Endothelial cell of umbilical vein (primary cell): Measurements from ENCODE around the gene SH3TC1. TPM values are rescaled to one million over a fixed set of nuclear protein-coding genes. Genes with fewer than 3 reads are reported as not detected.

Source experiments
- BruUV-seq: library from RNA; stranded (reverse); fragments of 400-500 nt; replicated peaks from 2 replicates; lab custom pipeline; 2021; lab: Mats Ljungman, UMichigan
- CTCF ChIA-PET: fragments of 300-600, 350-600 bp; sonication (Branson Sonifier 250); formaldehyde crosslinking; loops from one replicate; lab custom pipeline; 2021; ENCODE audit warnings: antibody characterized with exemption, inconsistent platforms; lab: Charles Lee
- POLR2A ChIA-PET: fragments of 300-600, 350-600 bp; sonication (Branson Sonifier 250); formaldehyde crosslinking; loops from one replicate; lab custom pipeline; 2021; ENCODE audit warnings: antibody characterized with exemption, inconsistent platforms; lab: Charles Lee
- DNase-seq: peaks from one replicate; pipeline ENCODE4 v3.0.0-alpha.2; 2011; ENCODE audit warnings: low read depth, low spot score
- FAIRE-seq: peaks from 2 replicates; lab custom pipeline; 2011; peaks lifted over from hg19 to GRCh38; lab: Jason Lieb, UNC
- H2AFZ ChIP-seq: 2 replicates; pipeline ENCODE4 v1.6.0; 2012; ENCODE audit warnings: low read depth, low read length, control low read depth, inconsistent platforms
- H3K27ac ChIP-seq: 2 replicates; pipeline ENCODE4 v1.5.1; 2011; ENCODE audit warnings: low read depth, mild to moderate bottlenecking, control low read depth, low read length, moderate library complexity; ENCODE audit not compliant: insufficient read depth
- H3K27me3 ChIP-seq, 2 experiments: 2 replicates each; pipeline versions ENCODE4 v1.6.0 to v1.6.1; 2011; ENCODE audit warnings: low read length in 2 of 2, mixed read lengths in 1 of 2; ENCODE audit not compliant: control insufficient read depth in 2 of 2, insufficient read depth in 2 of 2
- H3K36me3 ChIP-seq, 2 experiments: 2 replicates in 1 of 2; 3 replicates in 1 of 2; pipeline ENCODE4 v1.5.1; 2011; ENCODE audit warnings: low read length in 2 of 2, mild to moderate bottlenecking in 1 of 2, moderate library complexity in 1 of 2; ENCODE audit not compliant: control insufficient read depth in 2 of 2, insufficient read depth in 2 of 2; ENCODE audit errors: extremely low read depth in 1 of 2
- H3K4me1 ChIP-seq: 3 replicates; pipeline ENCODE4 v1.5.1; 2011; ENCODE audit warnings: mild to moderate bottlenecking, low read length; ENCODE audit not compliant: control insufficient read depth, insufficient read depth; ENCODE audit errors: extremely low read depth
- H3K4me2 ChIP-seq: 2 replicates; pipeline ENCODE4 v1.6.1; 2011; ENCODE audit warnings: low read length, control low read depth, mixed read lengths; ENCODE audit not compliant: insufficient read depth
- H3K4me3 ChIP-seq, 3 experiments: fragments of 200-600 bp in 1 of 3; sonication (generic), shearing (Covaris generic) in 1 of 3; replicated peaks in 1 of 3; 2 replicates each; pipeline ENCODE4 v1.5.1; 2011 to 2016; ENCODE audit warnings: control low read depth in 3 of 3, low read length in 3 of 3, mild to moderate bottlenecking in 2 of 3, inconsistent platforms in 1 of 3, low read depth in 1 of 3, moderate library complexity in 1 of 3; ENCODE audit not compliant: insufficient read depth in 1 of 3
- H3K79me2 ChIP-seq: 2 replicates; pipeline ENCODE4 v1.6.0; 2012; ENCODE audit warnings: low read length, inconsistent platforms; ENCODE audit not compliant: control insufficient read depth, insufficient read depth
- H3K9ac ChIP-seq: replicated peaks from 2 replicates; pipeline ENCODE3; 2011; ENCODE audit warnings: low read length, control low read depth; ENCODE audit not compliant: insufficient read depth; ENCODE audit errors: extremely low read depth
- H3K9me1 ChIP-seq: replicated peaks from 3 replicates; pipeline ENCODE4 v1.6.0; 2011; ENCODE audit warnings: mild to moderate bottlenecking, low read length; ENCODE audit not compliant: control insufficient read depth, insufficient read depth; ENCODE audit errors: extremely low read depth
- H3K9me3 ChIP-seq: replicated peaks from 2 replicates; pipeline ENCODE4 v1.5.1; 2012; ENCODE audit warnings: low read length, inconsistent platforms; ENCODE audit not compliant: control insufficient read depth, insufficient read depth
- H4K20me1 ChIP-seq: replicated peaks from 2 replicates; pipeline ENCODE3; 2011; ENCODE audit warnings: mild to moderate bottlenecking, low read length; ENCODE audit not compliant: control insufficient read depth, insufficient read depth; ENCODE audit errors: extremely low read depth
- CTCF ChIP-seq, 2 donors: IDR thresholded peaks; 1 replicate in 1 of 2; 2 replicates in 1 of 2; pipeline ENCODE4 v1.5.1; 2011; ENCODE audit warnings: low read length in 2 of 2, mild to moderate bottlenecking in 2 of 2, moderate library complexity in 2 of 2, control low read depth in 1 of 2, inconsistent platforms in 1 of 2, low read depth in 1 of 2; ENCODE audit not compliant: insufficient read depth in 1 of 2; ENCODE audit errors: extremely low read depth in 1 of 2
- EZH2 ChIP-seq: IDR thresholded peaks from 2 replicates; pipeline ENCODE4 v1.6.1; 2012; ENCODE audit warnings: borderline replicate concordance, low read depth, mild to moderate bottlenecking, moderate library complexity, low read length, inconsistent platforms; ENCODE audit not compliant: severe bottlenecking
- FOS ChIP-seq: IDR thresholded peaks from 2 replicates; pipeline ENCODE4 v1.6.1; 2011; ENCODE audit warnings: mild to moderate bottlenecking, low read length, moderate library complexity, borderline replicate concordance; ENCODE audit not compliant: insufficient read depth
- GATA2 ChIP-seq: IDR thresholded peaks from 2 replicates; pipeline ENCODE4 v1.7.0; 2011; ENCODE audit warnings: low read depth, mild to moderate bottlenecking, moderate library complexity, mixed read lengths, low read length; ENCODE audit not compliant: insufficient read length, insufficient read depth
- JUN ChIP-seq: IDR thresholded peaks from 2 replicates; pipeline ENCODE4 v1.6.1; 2011; ENCODE audit warnings: borderline replicate concordance, low read depth; ENCODE audit not compliant: insufficient read length, insufficient read depth
- MAX ChIP-seq: IDR thresholded peaks from 2 replicates; pipeline ENCODE4 v1.6.1; 2011; ENCODE audit not compliant: insufficient read depth, insufficient read length
- MYC ChIP-seq: IDR thresholded peaks from one replicate; pipeline ENCODE4 v1.6.1; 2011; ENCODE audit warnings: mild to moderate bottlenecking, low read depth, low read length
- POLR2A ChIP-seq: IDR thresholded peaks from 2 replicates; pipeline ENCODE4 v1.6.1; 2012; ENCODE audit warnings: low read depth, mild to moderate bottlenecking, control low read depth, low read length
- POLR2AphosphoS5 ChIP-seq: IDR thresholded peaks from 2 replicates; pipeline ENCODE4 v1.6.1; 2012; ENCODE audit warnings: low read depth, mild to moderate bottlenecking, control low read depth, low read length, moderate library complexity; ENCODE audit not compliant: insufficient read depth
- dilution Hi-C: fragments of 300-500 bp; cut with MboI; formaldehyde crosslinking; loops from one replicate; pipeline ENCODE4 v1.15.0; 2019; ENCODE audit warnings: low sequenced_read_pairs; ENCODE audit not compliant: extremely low pct_ligation_motif_present
- intact Hi-C: fragments of 100-400 bp; cut with micrococcal nuclease; formaldehyde crosslinking; loops from one replicate; pipeline ENCODE4 v1.10.0; 2022
- polyA plus RNA-seq, 4 experiments: library from polyadenylated mRNA; depleted of rRNA in 3 of 4; stranded (reverse) in 3 of 4; unstranded in 1 of 4; fragments of >200 nt; gene quantifications; 2 replicates each; pipeline versions ENCODE4 v1.2.1 to v1.2.3, GENCODE V29; 2011 to 2012; ENCODE audit warnings: missing spikeins in 1 of 4
- total RNA-seq: library from RNA; stranded (reverse); gene quantifications from 2 replicates; pipeline ENCODE4 v1.2.3, GENCODE V29; 2021

The SH3TC1 gene
- total and polyA plus RNA-seq, 2 donors (not counting 3 experiments of a cell fraction or from before 2014, with no cell fraction given): 96.5 to 192 TPM

GRCh38 chr4:8211251-8211650 lies 12.2 kb downstream of the SH3TC1 start:
- Histone ChIP-seq H3K4me3 (no peak overlapping the region), H3K4me1 (no peaks in the 10 kb centered on the region), H3K9me1 (no peaks in the 10 kb centered on the region), H4K20me1 (no peaks in the 10 kb centered on the region), H3K36me3 (peaks cover 14 to 73% of the 10 kb centered on the region in 2 experiments), H3K9me3 (no peaks in the 10 kb centered on the region), H3K27me3 (no peaks in the 10 kb centered on the region), H3K9ac (no peak overlapping the region), H3K79me2 (peaks cover 10% of the 10 kb centered on the region), H2AFZ (no peak overlapping the region), H3K4me2 (no peak overlapping the region), H3K27ac (no peak overlapping the region)
- no peak for DNase-seq
- ChIA-PET POLR2A (interaction anchor here (0.9 kb wide), 1 partner anchor 12 kb away, joined by 3 read pairs; the partner anchor contains the start of gene SH3TC1), CTCF (interaction anchor here (1.2 to 14.2 kb wide), 2 partner anchors 10 to 34 kb away, joined by 5 to 196 read pairs; no protein-coding TSS in a partner anchor)
- dilution Hi-C loops (no loop called here), intact Hi-C loops (no loop called here)
- no TSS peak for BruUV-seq
- FAIRE-seq: no peak
- TF ChIP-seq GATA2 (no peak), MAX (no peak), JUN (no peak), FOS (no peak), EZH2 (no peak), MYC (no peak), CTCF (IDR thresholded peaks at IDR 0.05; ENCODE audit: extremely low read depth in 1 of 2, insufficient read depth in 1 of 2, low read depth in 1 of 2, low read length in 2 of 2) (no peak), POLR2A (no peak), POLR2AphosphoS5 (no peak)
